ENCODE results near the gene SHISAL2B.

SHISAL2B gene

GRCh38 chr5:64758901-64759300 lies 68.6 kb downstream of the SHISAL2B start:
- Histone ChIP-seq H3K27me3 (replicated peaks) (no peaks in the 10 kb centered on the region), H3K36me3 (replicated peaks) (peaks cover 2% of the 10 kb centered on the region), H3K27ac (no peak overlapping the region), H3K4me3 (ENCODE audit: low read depth, low read length) (no peak overlapping the region)
- in situ Hi-C loops (cut with HindIII; ENCODE audit: low pct_ligation_motif_present, low sequenced_read_pairs): no loop called here
- no peak for TF ChIP-seq CTCF (IDR thresholded peaks at IDR 0.05; ENCODE audit: low read depth, low read length, missing control alignments)
- no peak for DNase-seq

- Histone ChIP-seq H3K27me3 (replicated peaks) (no peaks in the 10 kb centered on the region), H3K27ac (no peak overlapping the region), H3K4me3 (ENCODE audit: low read depth, low read length) (no peak overlapping the region), H3K36me3 (replicated peaks) (no peaks in the 10 kb centered on the region)
- no peak for TF ChIP-seq CTCF (IDR thresholded peaks at IDR 0.05; ENCODE audit: low read depth, low read length, missing control alignments)
- DNase-seq: no peak
- in situ Hi-C loops (cut with HindIII; ENCODE audit: low pct_ligation_motif_present, low sequenced_read_pairs): no loop called here
Measured at GRCh38 chr5:64759960-64760660, 69.8 kb downstream of the SHISAL2B start.

- H3K27ac ChIP-seq: no peak overlapping the region
- no peaks in the 10 kb centered on the region for H3K36me3 ChIP-seq (replicated peaks)
- in situ Hi-C loops (cut with HindIII; ENCODE audit: low pct_ligation_motif_present, low sequenced_read_pairs): no loop called here
- no peak for TF ChIP-seq CTCF (IDR thresholded peaks at IDR 0.05; ENCODE audit: low read depth, low read length, missing control alignments)
- no peaks in the 10 kb centered on the region for H3K27me3 ChIP-seq (replicated peaks)
- no peak overlapping the region for H3K4me3 ChIP-seq (ENCODE audit: low read depth, low read length)
- DNase-seq: no peak
Measured at GRCh38 chr5:64763948-64764503, 73.7 kb downstream of the SHISAL2B start.

- in situ Hi-C loops (cut with HindIII; ENCODE audit: low pct_ligation_motif_present, low sequenced_read_pairs): no loop called here
- Histone ChIP-seq H3K4me3 (ENCODE audit: low read depth, low read length) (no peak overlapping the region), H3K27me3 (replicated peaks) (no peaks in the 10 kb centered on the region), H3K36me3 (replicated peaks) (no peaks in the 10 kb centered on the region), H3K27ac (no peak overlapping the region)
- DNase-seq: no peak
- no peak for TF ChIP-seq CTCF (IDR thresholded peaks at IDR 0.05; ENCODE audit: low read depth, low read length, missing control alignments)
Measured at GRCh38 chr5:64765804-64766504, 75.7 kb downstream of the SHISAL2B start.

GRCh38 chr5:64766941-64767340 lies 76.6 kb downstream of the SHISAL2B start:
- Histone ChIP-seq H3K27ac (no peak overlapping the region), H3K36me3 (replicated peaks) (no peaks in the 10 kb centered on the region), H3K27me3 (replicated peaks) (no peaks in the 10 kb centered on the region), H3K4me3 (ENCODE audit: low read depth, low read length) (peak overlapping the region; percentile 94)
- TF ChIP-seq CTCF (IDR thresholded peaks at IDR 0.05; ENCODE audit: low read depth, low read length, missing control alignments): no peak
- in situ Hi-C loops (cut with HindIII; ENCODE audit: low pct_ligation_motif_present, low sequenced_read_pairs): no loop called here
- DNase-seq: no peak
